Measurements from ENCODE around the gene CRISP1. TPM values are rescaled to one million over a fixed set of nuclear protein-coding genes. Genes with fewer than 3 reads are reported as not detected.

Gene CRISP1
- polyA plus RNA-seq, 2 of the 4 experiments (the other 2 are of a cell fraction), result not detected

DNA sequence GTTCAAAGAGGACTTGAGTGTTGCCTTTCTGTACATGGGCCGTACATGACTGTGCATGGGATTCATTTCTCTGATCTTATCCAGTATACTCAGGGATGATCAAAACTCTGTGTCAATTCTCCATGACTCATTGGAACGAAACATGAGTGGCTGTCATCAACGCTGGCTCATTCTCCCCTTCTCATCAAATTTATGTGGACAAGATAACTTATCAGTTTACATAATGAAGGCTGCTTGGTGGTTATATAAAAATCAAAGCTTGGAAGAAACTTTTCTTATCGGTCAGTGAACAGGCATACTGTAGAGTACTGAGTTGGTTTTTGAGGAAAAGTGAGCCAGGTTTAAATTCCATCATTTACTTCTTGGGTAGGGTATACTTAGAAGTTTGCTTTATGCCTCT lies 24.9 kb downstream of the CRISP1 start:
- no peaks in the 10 kb centered on the region for H3K9me3 ChIP-seq
- no peak overlapping the region for H3K27ac ChIP-seq
- no peak overlapping the region for H3K4me3 ChIP-seq
- TF ChIP-seq KDM5A (IDR thresholded peaks at IDR 0.05) (no peak), TP53 (CRISPR knock-in tag; IDR thresholded peaks at IDR 0.05) (no peak), ZFP36 (IDR thresholded peaks at IDR 0.05; ENCODE audit: borderline replicate concordance, partially characterized antibody) (no peak), NR3C1 (IDR thresholded peaks at IDR 0.05) (no peak)
- POLR2A ChIA-PET, result no interaction called here
- FAIRE-seq, result no peak
- CTCF ChIA-PET, result no interaction called here
- H3K4me2 ChIP-seq, result no peak overlapping the region
- no peak for DNase-seq (ENCODE audit: low read depth in 1 of 2, low spot score in 1 of 2)
- no peaks in the 10 kb centered on the region for H3K4me1 ChIP-seq
- ATAC-seq, result no peak
- WGBS (ENCODE audit: missing lambda C conversion rate), result 34% methylated on average over 4 of the region's 4 CpGs

GRCh38 chr6:49839957-49840356 lies 26.4 kb downstream of the CRISP1 start:
- Histone ChIP-seq H3K4me1 (no peaks in the 10 kb centered on the region), H3K4me3 (no peak overlapping the region), H3K4me2 (no peak overlapping the region), H3K27ac (no peak overlapping the region), H3K9me3 (no peaks in the 10 kb centered on the region)
- CTCF ChIA-PET, result no interaction called here
- POLR2A ChIA-PET, result no interaction called here
- DNase-seq (ENCODE audit: low read depth in 1 of 2, low spot score in 1 of 2) (no peak), ATAC-seq (no peak), FAIRE-seq (no peak)
- WGBS (ENCODE audit: missing lambda C conversion rate), result 73% methylated on average over 2 of the region's 2 CpGs
- no peak for TF ChIP-seq ESRRA (IDR thresholded peaks at IDR 0.05; ENCODE audit: borderline replicate concordance, low read length)
- TF ChIP-seq, protein P1, sequence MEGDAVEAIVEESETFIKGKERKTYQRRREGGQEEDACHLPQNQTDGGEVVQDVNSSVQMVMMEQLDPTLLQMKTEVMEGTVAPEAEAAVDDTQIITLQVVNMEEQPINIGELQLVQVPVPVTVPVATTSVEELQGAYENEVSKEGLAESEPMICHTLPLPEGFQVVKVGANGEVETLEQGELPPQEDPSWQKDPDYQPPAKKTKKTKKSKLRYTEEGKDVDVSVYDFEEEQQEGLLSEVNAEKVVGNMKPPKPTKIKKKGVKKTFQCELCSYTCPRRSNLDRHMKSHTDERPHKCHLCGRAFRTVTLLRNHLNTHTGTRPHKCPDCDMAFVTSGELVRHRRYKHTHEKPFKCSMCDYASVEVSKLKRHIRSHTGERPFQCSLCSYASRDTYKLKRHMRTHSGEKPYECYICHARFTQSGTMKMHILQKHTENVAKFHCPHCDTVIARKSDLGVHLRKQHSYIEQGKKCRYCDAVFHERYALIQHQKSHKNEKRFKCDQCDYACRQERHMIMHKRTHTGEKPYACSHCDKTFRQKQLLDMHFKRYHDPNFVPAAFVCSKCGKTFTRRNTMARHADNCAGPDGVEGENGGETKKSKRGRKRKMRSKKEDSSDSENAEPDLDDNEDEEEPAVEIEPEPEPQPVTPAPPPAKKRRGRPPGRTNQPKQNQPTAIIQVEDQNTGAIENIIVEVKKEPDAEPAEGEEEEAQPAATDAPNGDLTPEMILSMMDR (IDR thresholded peaks at IDR 0.05), result no peak
- TF ChIP-seq MAX (IDR thresholded peaks at IDR 0.05), result no peak
- TF ChIP-seq CEBPB (IDR thresholded peaks at IDR 0.05), result no peak
- TF ChIP-seq CBX8 (IDR thresholded peaks at IDR 0.05), result no peak
- TF ChIP-seq JUN (IDR thresholded peaks at IDR 0.05), result no peak
- TF ChIP-seq SMC3 (IDR thresholded peaks at IDR 0.05), result no peak
- no peak for TF ChIP-seq RCOR1 (IDR thresholded peaks at IDR 0.05; ENCODE audit: low read depth, low read length)
- no peak for TF ChIP-seq HOXB5 (CRISPR knock-in tag; IDR thresholded peaks at IDR 0.05)
- TF ChIP-seq MAZ (IDR thresholded peaks at IDR 0.05; ENCODE audit: borderline replicate concordance, low read depth, low read length), result no peak
- TF ChIP-seq ZNF302 (CRISPR knock-in tag; IDR thresholded peaks at IDR 0.05), result no peak
- no peak for TF ChIP-seq FOSB (CRISPR knock-in tag; IDR thresholded peaks at IDR 0.05)
- no peak for TF ChIP-seq POLR2A (IDR thresholded peaks at IDR 0.05; ENCODE audit: low read length)

DNA sequence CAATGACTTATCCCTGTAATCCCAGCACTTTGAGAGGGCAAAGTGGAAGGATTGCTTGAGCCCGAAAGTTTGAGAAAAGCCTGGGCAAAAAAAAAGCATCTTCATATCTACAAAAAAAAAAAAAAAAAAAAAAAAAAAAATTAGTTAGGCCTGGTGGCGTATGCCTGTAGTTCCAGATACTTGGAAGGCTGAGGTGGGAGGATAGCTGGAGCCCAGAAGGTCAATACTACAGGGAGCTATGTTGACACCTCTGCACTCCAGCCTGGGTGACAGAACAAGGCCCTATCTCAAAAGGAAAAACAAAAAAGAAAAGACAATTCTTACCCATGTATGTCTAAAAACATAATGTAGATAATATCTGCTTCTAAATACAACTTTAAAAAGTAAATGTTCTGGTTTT lies 27.2 kb downstream of the CRISP1 start:
- FAIRE-seq, result no peak
- TF ChIP-seq CEBPB (IDR thresholded peaks at IDR 0.05), result no peak
- TF ChIP-seq TFCP2L1 (CRISPR knock-in tag; IDR thresholded peaks at IDR 0.05), result no peak
- TF ChIP-seq NPAS2 (CRISPR knock-in tag; IDR thresholded peaks at IDR 0.05; ENCODE audit: borderline replicate concordance), result no peak
- TF ChIP-seq KDM5A (IDR thresholded peaks at IDR 0.05), result no peak
- TF ChIP-seq EP300 (IDR thresholded peaks at IDR 0.05), result no peak
- H3K4me3 ChIP-seq, result no peak overlapping the region
- H3K9me3 ChIP-seq, result no peaks in the 10 kb centered on the region
- H3K27ac ChIP-seq, result no peak overlapping the region
- 79% methylated on average over 2 of the region's 2 CpGs for WGBS (ENCODE audit: missing lambda C conversion rate)
- ChIA-PET POLR2A (no interaction called here), CTCF (no interaction called here)
- ATAC-seq, result no peak
- no peak overlapping the region for H3K4me2 ChIP-seq
- no peak for DNase-seq (ENCODE audit: low read depth in 1 of 2, low spot score in 1 of 2)
- H3K4me1 ChIP-seq, result no peaks in the 10 kb centered on the region

DNA sequence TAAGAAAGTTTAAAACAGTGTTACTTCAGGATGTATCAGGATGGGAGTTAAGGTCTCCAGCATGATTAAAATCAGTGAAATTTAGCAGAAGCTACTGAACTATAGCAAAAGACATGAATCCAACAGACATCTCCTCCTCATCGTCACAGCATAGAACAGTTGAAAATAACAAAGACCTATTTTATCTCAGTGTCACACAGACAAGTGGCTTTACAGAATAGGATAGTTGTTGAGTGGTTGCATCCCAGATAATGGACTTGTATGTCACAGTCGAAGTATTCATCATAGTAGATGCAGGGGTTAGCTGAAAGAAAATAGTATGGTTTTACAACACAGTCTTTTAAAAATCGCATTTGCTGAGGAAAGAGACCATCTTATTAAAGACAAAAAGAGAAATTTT lies 31.2 kb downstream of the CRISP1 start:
- FAIRE-seq (no peak), ATAC-seq (no peak)
- TF ChIP-seq CBX8 (IDR thresholded peaks at IDR 0.05), result no peak
- TF ChIP-seq FOSB (CRISPR knock-in tag; IDR thresholded peaks at IDR 0.05), result no peak
- TF ChIP-seq MAX (IDR thresholded peaks at IDR 0.05), result no peak
- TF ChIP-seq EHMT2 (IDR thresholded peaks at IDR 0.05; ENCODE audit: low read depth), result no peak
- TF ChIP-seq MAFK (IDR thresholded peaks at IDR 0.05; ENCODE audit: partially characterized antibody), result no peak
- no peak for TF ChIP-seq POLR2AphosphoS2 (conservative IDR thresholded peaks at IDR 0.05; ENCODE audit: low read length)
- TF ChIP-seq CHD2 (IDR thresholded peaks at IDR 0.05; ENCODE audit: low read length, partially characterized antibody), result no peak
- TF ChIP-seq, protein P2, sequence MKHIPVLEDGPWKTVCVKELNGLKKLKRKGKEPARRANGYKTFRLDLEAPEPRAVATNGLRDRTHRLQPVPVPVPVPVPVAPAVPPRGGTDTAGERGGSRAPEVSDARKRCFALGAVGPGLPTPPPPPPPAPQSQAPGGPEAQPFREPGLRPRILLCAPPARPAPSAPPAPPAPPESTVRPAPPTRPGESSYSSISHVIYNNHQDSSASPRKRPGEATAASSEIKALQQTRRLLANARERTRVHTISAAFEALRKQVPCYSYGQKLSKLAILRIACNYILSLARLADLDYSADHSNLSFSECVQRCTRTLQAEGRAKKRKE (CRISPR knock-in tag; IDR thresholded peaks at IDR 0.05; ENCODE audit: low read depth), result no peak
- no peak for TF ChIP-seq RFX5 (IDR thresholded peaks at IDR 0.05)

More for the DNA sequence above, 31.2 kb downstream of the CRISP1 start:
- H3K9me3 ChIP-seq, result no peaks in the 10 kb centered on the region
- no peak overlapping the region for H3K4me3 ChIP-seq
- POLR2A ChIA-PET, result no interaction called here
- 51% methylated on average over 3 of the region's 3 CpGs for WGBS (ENCODE audit: missing lambda C conversion rate)
- no peaks in the 10 kb centered on the region for H3K4me1 ChIP-seq
- H3K4me2 ChIP-seq, result no peak overlapping the region
- CTCF ChIA-PET, result no interaction called here
- DNase-seq (ENCODE audit: low read depth in 1 of 2, low spot score in 1 of 2), result no peak
- H3K27ac ChIP-seq, result no peak overlapping the region
